Measurements from ENCODE around the gene GMPPA.

The GMPPA gene

DNA sequence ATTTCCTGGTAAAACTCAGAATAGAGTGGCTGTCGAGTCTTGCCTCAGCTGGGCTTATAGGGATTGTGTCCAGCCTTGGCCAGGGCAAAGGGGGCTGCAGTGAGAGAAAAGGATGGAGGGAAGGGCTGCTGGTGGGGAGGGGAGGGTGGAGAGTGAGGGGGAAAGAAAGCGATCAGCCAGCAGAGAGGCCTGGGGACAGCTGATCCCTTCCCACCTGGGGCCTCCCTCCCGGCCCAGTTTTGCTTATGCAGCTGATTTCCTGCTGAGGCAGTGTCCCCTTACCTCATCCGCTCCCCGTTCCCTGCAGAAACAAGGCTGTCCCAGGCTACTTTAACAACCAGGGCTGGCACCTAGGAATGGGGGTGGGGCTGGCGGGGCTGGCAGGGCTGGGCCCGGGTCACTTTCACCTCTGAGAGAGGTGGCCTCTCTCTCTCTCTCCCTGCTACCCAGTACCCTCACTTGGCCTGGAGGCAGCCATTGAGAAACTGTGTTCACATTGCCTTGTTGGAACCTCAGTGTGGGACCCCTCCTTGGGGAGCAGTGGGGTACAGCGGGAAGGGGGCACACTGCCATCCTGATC is 12.2 kb upstream of the GMPPA start:
- no peak for DNase-seq

- DNase-seq, result no peak
Measured at GRCh38 chr2:219488149-219488843, 10.4 kb upstream of the GMPPA start.

GRCh38 chr2:219488844-219489194 is 9.9 kb upstream of the GMPPA start:
- no peak for DNase-seq

- DNase-seq, result no peak
Measured at GRCh38 chr2:219489315-219489714, 9.4 kb upstream of the GMPPA start.

- DNase-seq, result no peak
Measured at GRCh38 chr2:219490186-219490585, 8.5 kb upstream of the GMPPA start.

- DNase-seq, result no peak
Measured at GRCh38 chr2:219490600-219491130, 8.0 kb upstream of the GMPPA start.

DNA sequence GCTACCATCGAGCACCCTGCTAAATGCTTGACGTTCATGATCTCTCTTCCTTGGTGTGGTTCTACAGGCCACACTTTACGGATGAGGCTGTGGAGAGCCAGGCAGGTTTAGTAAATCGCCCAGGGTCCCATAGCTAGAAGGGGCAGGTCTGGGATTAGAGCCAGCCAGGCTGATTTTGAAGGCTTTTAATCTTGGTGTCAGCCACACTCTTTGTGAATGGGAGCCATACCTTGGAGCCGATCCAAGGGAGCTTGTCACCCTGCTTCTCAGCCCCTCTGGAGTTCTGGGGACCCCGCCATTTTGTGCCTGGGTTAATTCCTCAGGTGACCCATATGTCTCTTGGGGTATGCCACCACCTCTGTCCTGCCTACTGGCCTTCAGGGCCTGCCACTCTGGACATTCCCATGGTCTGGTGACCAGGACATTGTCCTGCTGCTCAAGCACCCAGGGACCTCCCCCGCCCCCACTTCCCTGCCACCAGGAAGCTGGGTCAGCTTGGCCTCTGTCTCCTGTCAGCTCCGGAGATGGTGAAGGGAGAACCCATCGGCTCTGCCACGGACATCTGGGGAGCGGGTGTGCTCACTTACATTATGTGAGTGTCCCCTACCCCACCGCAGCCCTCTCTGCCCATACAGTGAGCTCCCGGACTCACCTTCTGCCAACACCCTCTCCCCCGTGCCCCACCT is 7.3 kb upstream of the GMPPA start:
- no peak for DNase-seq

- no peak for DNase-seq
Measured at GRCh38 chr2:219492575-219492974, 6.1 kb upstream of the GMPPA start.

DNA sequence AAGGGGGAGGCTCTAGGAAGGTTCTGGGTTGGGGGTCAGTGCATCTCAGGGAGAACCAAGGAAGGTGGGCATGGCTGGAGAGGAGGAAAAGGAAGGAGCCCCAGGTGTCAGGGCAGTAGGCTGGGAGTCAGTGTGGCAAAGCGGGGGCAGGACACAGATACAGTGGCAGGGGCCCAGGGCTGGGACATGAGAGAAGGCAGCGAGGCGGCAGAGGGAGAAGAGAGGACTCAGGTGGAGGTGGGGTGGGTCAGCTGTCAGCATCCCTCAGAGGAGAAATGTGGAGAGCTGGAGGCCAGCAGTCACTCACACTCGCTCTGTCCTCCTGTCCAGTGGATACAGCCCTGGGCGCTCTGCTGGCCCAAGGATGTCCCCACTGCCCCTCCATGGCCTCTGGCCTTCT is 5.6 kb upstream of the GMPPA start:
- no peak for DNase-seq

- no peak for DNase-seq
Measured at GRCh38 chr2:219494952-219495530, 3.6 kb upstream of the GMPPA start.

DNA sequence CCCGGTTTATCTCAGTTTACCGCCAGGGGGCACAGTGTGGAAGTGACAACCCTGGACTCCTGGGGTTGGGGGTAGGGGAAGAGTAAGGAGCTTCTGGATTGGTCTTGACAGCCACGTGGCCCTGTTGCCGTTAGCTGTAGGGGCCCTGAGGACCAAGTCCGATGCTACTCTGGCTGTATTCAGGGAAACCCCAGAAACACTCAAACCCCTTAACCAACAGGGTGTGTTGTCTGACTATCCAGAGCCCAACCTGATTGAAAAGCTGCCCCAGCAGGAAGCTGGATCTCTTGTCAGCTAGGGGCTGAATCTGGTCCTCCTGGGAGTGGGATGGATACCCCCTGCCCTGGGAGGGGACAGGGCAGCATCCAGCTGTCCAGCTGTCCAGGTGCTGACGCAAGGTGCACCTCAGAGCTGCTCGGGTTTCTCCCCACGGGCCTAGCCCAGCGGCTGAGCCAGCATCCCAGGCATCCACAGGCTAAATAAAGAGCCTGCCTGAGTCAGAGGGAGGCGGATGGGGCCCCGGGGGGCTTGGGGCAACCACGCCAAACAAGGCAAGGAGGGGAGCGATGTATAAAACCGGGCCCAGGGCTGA is 3.1 kb upstream of the GMPPA start:
- DNase-seq, result peak; percentile 67 to 70

GRCh38 chr2:219496247-219496824 is 2.4 kb upstream of the GMPPA start:
- no peak for DNase-seq

DNA sequence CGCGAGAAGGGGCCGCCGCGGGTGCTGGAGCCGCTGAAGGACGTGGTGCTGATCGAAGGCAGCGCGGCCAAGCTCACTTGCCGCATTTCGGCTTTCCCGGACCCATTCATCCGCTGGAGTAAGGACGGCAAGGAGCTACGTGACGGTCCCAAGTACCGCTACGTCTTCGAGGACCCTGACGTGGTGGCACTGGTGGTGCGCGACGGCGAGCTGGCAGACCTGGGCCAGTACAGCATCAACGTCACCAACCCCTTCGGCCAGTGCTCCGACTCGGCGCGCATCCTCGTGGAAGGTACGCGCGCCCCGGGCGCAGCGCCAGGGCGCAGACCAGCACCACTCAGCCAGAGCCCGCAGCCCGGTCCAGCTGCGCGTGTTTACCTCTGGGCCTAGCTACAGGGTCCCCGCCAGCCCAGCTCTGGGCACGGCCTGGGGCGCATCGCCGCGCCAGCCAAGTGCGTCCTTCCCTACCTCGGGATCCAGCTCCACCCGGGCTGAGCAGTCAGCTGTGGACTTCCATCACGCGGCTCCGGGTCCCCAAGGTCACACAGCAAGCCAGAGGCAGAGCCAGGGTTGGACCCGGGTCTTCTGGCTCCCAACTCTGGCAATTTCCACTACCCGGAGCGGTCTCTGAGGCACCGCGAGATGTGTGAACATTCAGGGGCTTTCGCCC is 1.7 kb upstream of the GMPPA start:
- no peak for DNase-seq

DNA sequence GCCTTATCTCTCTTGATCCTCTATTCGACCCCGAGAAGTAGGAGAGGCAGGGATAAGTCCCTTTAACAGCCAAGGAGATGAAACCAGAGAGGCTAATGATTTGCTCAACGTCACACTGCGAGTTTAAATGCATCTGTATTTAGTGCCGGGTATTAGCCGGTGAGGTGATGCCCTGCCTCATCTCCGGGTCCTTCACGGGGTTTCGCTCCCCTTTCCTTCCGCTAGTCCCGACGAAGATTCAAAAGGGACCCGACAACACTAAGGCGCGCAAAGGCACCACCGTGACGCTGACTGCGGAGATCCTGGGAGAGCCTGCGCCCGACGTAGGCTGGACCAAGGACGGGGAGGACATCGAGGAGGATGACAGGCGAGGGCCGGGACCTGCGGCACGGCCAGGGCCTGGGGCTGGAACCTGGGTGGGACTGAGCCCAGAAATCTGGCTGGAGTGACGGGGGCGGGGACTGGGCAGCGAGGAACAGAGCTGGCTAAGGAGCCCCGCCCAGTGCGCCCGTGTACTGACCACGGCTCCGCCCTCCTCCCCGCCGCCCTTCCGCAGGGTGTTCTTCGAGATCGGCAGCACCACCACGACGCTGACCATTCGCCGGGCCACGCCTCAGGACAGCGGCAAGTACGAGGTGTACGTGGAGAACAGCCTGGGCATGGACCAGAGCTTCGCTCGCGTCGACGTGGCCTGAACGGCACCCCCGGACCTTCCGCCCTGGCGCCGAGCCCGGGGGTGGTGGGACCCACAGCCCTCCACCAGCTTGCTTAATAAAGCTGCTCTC is 1.0 kb upstream of the GMPPA start:
- DNase-seq, result peak; percentile 35 to 39

- no peak for DNase-seq
Measured at GRCh38 chr2:219499058-219499307, 292 bp downstream of the GMPPA start.

- no peak for DNase-seq
Measured at GRCh38 chr2:219499555-219499954, 864 bp downstream of the GMPPA start.

DNA sequence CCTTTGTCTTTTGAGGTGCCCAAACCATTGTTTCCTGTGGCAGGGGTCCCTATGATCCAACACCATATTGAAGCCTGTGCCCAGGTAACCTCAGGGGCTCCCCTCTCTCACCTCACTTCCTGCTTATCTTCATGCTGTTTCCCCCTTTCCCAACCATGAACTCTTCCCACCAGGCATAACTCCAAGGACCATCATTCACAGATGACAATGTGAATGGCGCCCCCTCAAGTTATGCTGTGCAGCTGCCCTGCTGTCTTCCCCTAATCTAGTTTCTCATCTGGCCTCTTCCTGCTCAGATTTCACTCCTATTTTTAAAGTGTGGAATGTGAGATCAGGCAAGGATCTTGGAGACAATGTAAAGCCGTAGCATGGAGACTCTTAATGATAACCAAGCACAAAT is 1.4 kb downstream of the GMPPA start:
- DNase-seq, result no peak

DNA sequence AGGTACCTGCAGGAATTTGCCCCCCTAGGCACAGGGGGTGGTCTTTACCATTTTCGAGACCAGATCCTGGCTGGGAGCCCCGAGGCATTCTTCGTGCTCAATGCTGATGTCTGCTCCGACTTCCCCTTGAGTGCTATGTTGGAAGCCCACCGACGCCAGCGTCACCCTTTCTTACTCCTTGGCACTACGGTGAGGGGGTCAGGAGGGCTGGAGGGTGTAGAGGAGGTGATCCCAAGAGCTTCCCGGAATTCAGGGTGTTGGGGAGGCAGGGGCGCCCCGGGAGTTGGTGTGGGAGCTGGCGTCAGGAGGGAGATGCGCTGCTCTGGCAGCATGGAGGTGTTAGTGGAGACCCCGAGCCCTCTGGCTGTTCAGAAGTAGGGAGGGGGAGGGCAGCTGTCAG is 3.2 kb downstream of the GMPPA start:
- no peak for DNase-seq

GRCh38 chr2:219502618-219503017 is 3.9 kb downstream of the GMPPA start:
- DNase-seq, result no peak

DNA sequence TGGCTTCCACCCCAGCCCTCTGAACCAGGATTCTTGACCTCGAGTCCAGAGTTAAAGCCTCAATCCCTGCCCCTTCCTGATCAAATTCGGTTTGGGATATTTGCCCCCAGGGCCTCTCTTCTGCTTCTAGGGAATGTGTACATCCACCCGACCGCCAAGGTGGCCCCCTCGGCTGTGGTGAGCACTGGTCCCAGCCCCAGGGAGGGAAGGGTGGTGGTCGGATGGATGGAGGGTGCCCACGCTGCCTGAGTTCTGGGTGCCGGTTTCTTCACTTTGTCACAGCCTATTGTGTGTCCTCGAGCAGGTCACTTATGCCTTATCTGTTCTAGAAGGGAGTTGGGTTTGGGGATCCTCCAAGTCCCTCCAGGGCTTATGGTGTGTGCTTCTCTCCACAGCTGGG is 6.9 kb downstream of the GMPPA start:
- no peak for DNase-seq

GRCh38 chr2:219506153-219506801 is 7.6 kb downstream of the GMPPA start:
- DNase-seq, result no peak
